Upper lobe of left lung (tissue), 4 donors: ENCODE results near the gene MLLT3.

Source experiments
- EP300 ChIP-seq, 4 donors: sonication (generic); formaldehyde crosslinking; IDR thresholded peaks; one replicate each; pipeline ENCODE4 v1.5.1; 2017; ENCODE audit warnings: antibody characterized with exemption in 4 of 4, control low read depth in 2 of 4
- POLR2A ChIP-seq, 4 donors: fragments of 450-650 bp; IDR thresholded peaks; one replicate each; pipeline ENCODE4 v1.5.1; 2016 to 2017; ENCODE audit warnings: antibody characterized with exemption in 4 of 4, mild to moderate bottlenecking in 2 of 4
- POLR2AphosphoS5 ChIP-seq, 2 donors: sonication (generic); formaldehyde crosslinking; IDR thresholded peaks; one replicate each; pipeline ENCODE4 v1.5.1; 2017; ENCODE audit warnings: antibody characterized with exemption in 2 of 2
- TF ChIP-seq, protein P1 (sequence below), 6 experiments: fragments of 450-650 bp in 4 of 6; fragments of 200-600 bp in 2 of 6; sonication (generic) in 2 of 6; IDR thresholded peaks; one replicate each; pipeline ENCODE4 v1.5.1; 2016 to 2019; ENCODE audit warnings: antibody characterized with exemption in 6 of 6

DNA sequence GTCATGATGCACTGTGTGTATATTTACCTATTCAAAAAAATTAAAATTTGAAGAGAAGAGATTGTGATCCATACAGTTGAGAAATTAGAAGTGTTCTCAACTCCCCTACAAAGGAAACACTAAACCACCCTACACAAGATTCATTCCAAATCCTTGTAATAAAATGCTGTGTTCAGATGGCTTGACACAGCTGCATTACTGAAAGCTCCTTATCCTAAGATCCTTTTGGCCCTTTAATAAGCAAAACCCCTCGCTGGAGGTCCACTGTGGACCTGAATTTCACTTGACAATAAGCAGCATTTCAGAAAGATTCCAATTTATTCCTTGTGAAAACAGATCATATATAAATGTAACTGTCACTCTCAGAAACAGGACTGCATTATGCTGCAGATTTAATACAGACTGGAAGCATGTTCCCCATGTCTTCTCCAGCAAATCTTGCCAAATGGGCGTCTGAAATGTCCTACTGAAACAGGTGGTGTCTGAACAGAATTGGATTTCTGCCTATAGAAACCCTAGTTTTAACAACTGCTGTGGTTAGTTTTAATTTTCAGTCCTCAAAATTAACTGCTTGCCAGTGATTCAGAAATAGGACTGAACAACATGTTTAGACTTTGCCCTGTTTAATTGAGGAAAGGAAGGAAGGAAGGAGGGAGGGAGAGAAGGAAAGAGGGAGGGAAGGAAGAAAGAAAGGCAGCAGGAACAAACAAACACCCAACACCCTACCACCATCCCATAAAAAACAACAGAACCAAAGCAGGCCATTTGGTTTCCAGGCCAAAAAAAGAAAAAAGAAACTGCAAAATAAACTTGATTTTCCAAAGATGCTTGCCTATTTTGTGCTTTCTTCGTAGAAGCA lies 179.6 kb downstream of the MLLT3 start:
- no peak for TF ChIP-seq POLR2A (IDR thresholded peaks at IDR 0.05)
- TF ChIP-seq, protein P1, sequence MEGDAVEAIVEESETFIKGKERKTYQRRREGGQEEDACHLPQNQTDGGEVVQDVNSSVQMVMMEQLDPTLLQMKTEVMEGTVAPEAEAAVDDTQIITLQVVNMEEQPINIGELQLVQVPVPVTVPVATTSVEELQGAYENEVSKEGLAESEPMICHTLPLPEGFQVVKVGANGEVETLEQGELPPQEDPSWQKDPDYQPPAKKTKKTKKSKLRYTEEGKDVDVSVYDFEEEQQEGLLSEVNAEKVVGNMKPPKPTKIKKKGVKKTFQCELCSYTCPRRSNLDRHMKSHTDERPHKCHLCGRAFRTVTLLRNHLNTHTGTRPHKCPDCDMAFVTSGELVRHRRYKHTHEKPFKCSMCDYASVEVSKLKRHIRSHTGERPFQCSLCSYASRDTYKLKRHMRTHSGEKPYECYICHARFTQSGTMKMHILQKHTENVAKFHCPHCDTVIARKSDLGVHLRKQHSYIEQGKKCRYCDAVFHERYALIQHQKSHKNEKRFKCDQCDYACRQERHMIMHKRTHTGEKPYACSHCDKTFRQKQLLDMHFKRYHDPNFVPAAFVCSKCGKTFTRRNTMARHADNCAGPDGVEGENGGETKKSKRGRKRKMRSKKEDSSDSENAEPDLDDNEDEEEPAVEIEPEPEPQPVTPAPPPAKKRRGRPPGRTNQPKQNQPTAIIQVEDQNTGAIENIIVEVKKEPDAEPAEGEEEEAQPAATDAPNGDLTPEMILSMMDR (IDR thresholded peaks at IDR 0.05), result no peak
- TF ChIP-seq POLR2AphosphoS5 (IDR thresholded peaks at IDR 0.05), result no peak
- TF ChIP-seq EP300 (IDR thresholded peaks at IDR 0.05), result no peak
